Measurements from ENCODE around the gene SLC24A4. TPM values are rescaled to one million over a fixed set of nuclear protein-coding genes. Genes with fewer than 3 reads are reported as not detected.

Gene SLC24A4
- total RNA-seq, 1 donor from 2014 or later = not detected

DNA sequence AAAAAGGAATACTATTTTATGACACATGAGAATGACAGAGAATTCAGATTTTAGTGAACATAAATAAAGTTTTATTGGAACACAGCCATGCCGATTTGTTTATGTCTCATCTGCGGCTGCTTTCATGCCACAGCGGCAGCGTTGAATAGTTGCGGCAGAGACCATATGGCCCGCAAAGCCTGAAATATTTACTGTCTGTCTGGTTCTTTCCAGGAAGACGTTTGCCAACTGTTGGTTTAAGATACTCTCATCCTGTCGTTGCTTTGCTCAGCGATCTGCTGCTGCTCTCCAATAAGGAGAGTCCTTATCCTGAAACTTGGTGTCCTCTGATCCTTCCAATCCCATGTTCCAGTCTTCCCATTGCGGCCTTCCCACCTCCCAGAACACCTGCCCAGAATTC, 89.9 kb downstream of the SLC24A4 start:
- Mint-ChIP-seq H3K27me3 (ENCODE audit: unreplicated experiment) (peaks cover 17% of the 10 kb centered on the region), H3K36me3 (ENCODE audit: unreplicated experiment) (no peaks in the 10 kb centered on the region), H3K9me3 (ENCODE audit: unreplicated experiment) (no peaks in the 10 kb centered on the region), H3K4me1 (ENCODE audit: unreplicated experiment) (no peaks in the 10 kb centered on the region), H3K4me3 (ENCODE audit: unreplicated experiment) (no peak overlapping the region), H3K27ac (ENCODE audit: unreplicated experiment) (no peak overlapping the region)
- no peak for DNase-seq (ENCODE audit: extremely low spot score, unreplicated experiment)
- TF ChIP-seq CTCF (IDR thresholded peaks at IDR 0.05) = no peak

- Mint-ChIP-seq H3K4me3 (ENCODE audit: unreplicated experiment) (no peak overlapping the region), H3K27ac (ENCODE audit: unreplicated experiment) (no peak overlapping the region), H3K36me3 (ENCODE audit: unreplicated experiment) (no peaks in the 10 kb centered on the region), H3K9me3 (ENCODE audit: unreplicated experiment) (no peaks in the 10 kb centered on the region), H3K27me3 (ENCODE audit: unreplicated experiment) (peaks cover 14% of the 10 kb centered on the region), H3K4me1 (ENCODE audit: unreplicated experiment) (no peaks in the 10 kb centered on the region)
- DNase-seq (ENCODE audit: extremely low spot score, unreplicated experiment) = no peak
- no peak for TF ChIP-seq CTCF (IDR thresholded peaks at IDR 0.05)
Measured at GRCh38 chr14:92413379-92413778, 90.4 kb downstream of the SLC24A4 start.

DNA sequence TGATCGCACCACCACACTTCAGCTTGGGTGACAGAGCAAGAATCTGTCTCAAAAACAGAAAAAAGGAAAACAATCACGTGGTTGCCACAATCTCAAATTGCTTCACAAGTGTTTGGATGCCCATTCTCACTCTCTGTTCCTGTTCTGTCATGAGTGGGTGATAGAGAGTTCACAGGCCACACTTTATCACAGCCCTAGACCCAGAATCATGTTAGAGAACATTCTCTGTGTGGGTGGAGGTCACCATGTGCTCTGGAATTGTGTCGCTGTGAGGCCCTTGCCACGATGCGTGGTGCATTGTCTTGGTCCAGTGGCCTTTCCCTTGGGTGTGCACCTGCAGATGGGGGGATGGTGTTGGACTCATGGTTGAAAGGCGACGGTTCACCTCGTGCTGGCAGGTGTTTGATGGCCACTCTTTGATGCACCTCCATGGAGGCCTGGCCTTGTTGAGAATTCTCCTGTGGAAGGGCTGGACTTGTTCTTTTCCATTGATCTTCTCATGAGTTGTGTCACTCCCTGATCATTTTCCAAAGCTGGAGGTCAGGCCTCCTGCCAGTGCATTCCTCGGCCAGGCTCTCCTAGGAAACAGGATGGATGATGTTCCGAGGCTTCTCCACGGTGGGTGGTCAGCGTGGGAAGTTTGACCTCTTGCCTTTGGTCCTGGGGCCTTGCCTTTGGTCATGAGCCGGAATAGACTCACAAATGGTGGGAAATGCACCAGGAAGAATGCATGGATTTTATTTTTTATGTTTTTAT, 91.9 kb downstream of the SLC24A4 start:
- TF ChIP-seq CTCF (IDR thresholded peaks at IDR 0.05) = no peak
- DNase-seq (ENCODE audit: extremely low spot score, unreplicated experiment) = no peak
- Mint-ChIP-seq H3K27me3 (ENCODE audit: unreplicated experiment) (peaks cover 14% of the 10 kb centered on the region), H3K36me3 (ENCODE audit: unreplicated experiment) (no peaks in the 10 kb centered on the region), H3K27ac (ENCODE audit: unreplicated experiment) (no peak overlapping the region), H3K9me3 (ENCODE audit: unreplicated experiment) (peaks cover 5% of the 10 kb centered on the region), H3K4me1 (ENCODE audit: unreplicated experiment) (no peaks in the 10 kb centered on the region), H3K4me3 (ENCODE audit: unreplicated experiment) (no peak overlapping the region)

DNA sequence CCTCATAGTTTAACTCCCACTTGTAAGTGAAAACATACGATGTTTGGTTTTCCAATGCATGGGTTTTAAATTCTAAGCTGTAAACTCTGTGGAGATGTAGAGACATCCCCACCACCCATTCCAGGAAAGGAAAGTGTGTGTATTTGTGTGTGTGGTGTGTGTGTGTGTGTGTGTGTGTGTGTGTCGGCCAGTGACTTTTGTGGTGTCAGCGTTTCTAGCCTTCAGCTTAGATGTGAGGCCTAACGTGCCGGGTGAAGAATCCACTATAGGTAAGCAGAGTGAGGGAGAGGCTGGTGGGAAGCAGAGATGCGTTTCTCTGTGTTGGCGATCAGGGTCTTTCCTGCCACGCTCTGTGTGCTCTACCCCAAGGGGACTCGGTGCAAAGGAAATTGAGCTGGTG, 93.0 kb downstream of the SLC24A4 start:
- Mint-ChIP-seq H3K27ac (ENCODE audit: unreplicated experiment) (no peak overlapping the region), H3K4me3 (ENCODE audit: unreplicated experiment) (no peak overlapping the region), H3K27me3 (ENCODE audit: unreplicated experiment) (peaks cover 14% of the 10 kb centered on the region), H3K4me1 (ENCODE audit: unreplicated experiment) (no peaks in the 10 kb centered on the region), H3K9me3 (ENCODE audit: unreplicated experiment) (peaks cover 5% of the 10 kb centered on the region), H3K36me3 (ENCODE audit: unreplicated experiment) (no peaks in the 10 kb centered on the region)
- DNase-seq (ENCODE audit: extremely low spot score, unreplicated experiment) = no peak
- TF ChIP-seq CTCF (IDR thresholded peaks at IDR 0.05) = no peak

DNA sequence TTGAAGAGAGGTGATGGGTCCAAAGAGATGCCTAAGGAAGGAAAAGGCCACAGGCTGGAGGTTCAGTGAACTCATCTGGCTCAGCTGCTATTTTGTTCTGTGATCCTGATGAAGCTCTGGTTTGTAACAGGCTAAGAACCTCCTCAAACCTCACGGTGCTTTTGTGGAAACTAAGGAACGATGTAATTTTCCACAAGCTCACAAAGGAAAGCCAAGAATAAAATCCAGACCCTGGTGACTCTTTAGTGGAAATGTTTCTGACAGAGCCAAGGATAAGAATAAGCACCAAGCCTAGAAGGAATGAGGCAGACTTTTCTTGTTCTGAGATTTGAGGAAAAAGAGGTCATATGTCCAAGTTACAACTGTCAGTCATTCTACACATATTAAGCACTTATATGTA, 93.6 kb downstream of the SLC24A4 start:
- no peak for TF ChIP-seq CTCF (IDR thresholded peaks at IDR 0.05)
- Mint-ChIP-seq H3K36me3 (ENCODE audit: unreplicated experiment) (no peaks in the 10 kb centered on the region), H3K4me3 (ENCODE audit: unreplicated experiment) (no peak overlapping the region), H3K27ac (ENCODE audit: unreplicated experiment) (no peak overlapping the region), H3K4me1 (ENCODE audit: unreplicated experiment) (no peaks in the 10 kb centered on the region), H3K9me3 (ENCODE audit: unreplicated experiment) (peaks cover 5% of the 10 kb centered on the region), H3K27me3 (ENCODE audit: unreplicated experiment) (peaks cover 14% of the 10 kb centered on the region)
- DNase-seq (ENCODE audit: extremely low spot score, unreplicated experiment) = no peak
